Measurements from ENCODE around the gene SLC6A4. TPM values are rescaled to one million over a fixed set of nuclear protein-coding genes. Genes with fewer than 3 reads are reported as not detected.
"Not testable (repeated sequence)": the region's sequence is repeated elsewhere in the genome, so short reads cannot be mapped to it uniquely, and the experiment has no call there.

The SLC6A4 gene
- polyA plus RNA-seq, 3 donors, result 0.06 to 0.29 TPM; not detected in 1

DNA sequence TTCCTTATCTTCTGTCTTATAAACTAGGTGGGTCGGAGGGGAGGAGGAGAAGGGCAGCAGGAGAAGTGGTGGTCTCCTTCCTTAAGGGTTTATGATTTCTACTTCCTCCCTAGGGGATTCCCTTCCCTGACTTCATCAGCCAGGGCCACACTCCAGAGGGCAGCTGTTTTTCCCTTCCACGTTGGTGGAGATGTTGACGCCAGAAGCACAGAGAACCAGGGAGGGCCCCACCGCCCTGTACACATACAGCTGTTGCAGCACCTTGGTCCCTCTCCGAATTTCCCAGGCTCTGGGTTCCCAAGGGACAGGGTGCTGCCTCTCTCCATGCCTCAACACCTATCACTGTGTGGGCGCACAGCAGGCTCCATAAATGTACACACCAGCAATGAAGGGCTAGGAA lies 5.6 kb upstream of the SLC6A4 start:
- 79 to 81% (median 80%) methylated on average over 6 of the region's 6 CpGs for WGBS, 3 donors
- H3K27ac ChIP-seq (ENCODE audit: low read depth, low read length), result no peak overlapping the region

DNA sequence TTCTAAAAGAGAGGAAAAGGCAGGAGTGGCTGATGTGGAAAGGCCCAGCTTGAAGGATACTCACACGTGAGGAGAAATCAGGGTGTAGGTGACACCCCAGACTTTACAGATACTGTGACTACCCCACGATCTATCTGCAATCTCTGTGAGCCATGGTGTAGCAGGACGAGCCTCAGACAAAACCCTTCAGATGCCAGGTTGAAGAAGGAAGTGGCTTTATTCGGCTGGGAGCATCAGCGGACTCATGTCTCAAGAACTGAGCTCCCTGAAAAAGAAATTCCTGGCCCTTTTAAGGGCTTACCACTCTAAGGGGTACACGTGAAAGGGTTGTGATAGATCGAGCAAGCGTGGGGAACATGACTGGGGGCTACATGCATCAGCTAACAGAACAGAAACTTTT lies 4.7 kb upstream of the SLC6A4 start:
- WGBS, 3 donors, result 88 to 95% (median 94%) methylated on average over 8 of the region's 8 CpGs
- no peak overlapping the region for H3K27ac ChIP-seq (ENCODE audit: low read depth, low read length)

DNA sequence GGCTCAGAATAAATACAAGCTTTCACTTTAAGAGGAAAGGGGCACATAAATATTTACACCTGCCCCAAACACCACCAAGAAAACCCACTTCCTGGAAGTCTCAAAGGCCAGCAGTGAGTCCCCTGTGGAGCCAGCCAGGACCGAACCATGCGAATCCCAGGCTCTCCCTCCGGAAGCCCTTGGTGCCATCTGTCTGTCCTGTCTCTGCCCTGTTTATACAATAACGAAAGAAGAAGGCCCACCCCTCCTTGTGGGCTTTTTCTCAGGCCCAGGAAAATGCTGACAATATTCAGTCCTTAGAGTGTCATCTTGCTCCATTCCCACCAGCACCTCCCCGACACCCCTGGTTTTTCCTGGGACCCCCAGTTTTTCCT lies 3.6 kb upstream of the SLC6A4 start:
- no peak overlapping the region for H3K27ac ChIP-seq (ENCODE audit: low read depth, low read length)
- 77 to 88% (median 88%) methylated on average over 5 of the region's 5 CpGs for whole genome bisulfite sequencing, 3 donors

DNA sequence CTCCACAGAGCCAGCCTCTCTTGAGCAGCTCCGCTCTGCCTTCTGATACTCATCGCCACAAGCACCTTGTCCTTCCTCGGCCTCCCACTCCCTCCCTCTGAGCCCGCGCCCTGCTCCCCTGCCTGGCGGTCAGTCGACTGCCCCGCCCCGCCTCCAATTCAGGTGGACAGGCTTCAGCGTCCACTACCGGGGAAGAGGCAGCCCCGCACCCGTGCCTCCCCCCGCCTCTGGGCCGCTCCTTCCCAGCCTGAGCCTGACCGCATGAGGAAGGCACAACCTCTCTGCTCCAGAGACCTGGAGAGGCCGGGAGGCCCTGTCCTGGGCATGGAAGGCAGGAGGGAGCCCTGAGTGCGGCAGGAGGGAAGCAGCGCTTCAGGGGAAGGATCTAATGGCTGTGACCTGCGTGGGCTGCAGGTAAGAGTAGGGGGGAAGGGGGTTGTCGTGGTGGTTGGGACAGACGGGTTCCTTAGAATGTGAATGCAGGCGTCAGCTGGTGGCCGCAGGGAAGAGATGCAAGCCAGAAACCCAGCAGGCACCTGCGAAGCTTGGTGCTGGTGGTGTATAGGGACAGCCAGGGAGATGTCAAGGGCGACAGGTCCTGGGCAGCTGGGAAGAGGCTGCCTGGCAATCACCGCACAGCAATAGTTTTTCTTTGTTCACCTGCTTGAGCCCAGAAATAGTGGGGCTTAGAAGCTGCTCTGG lies 3.0 kb upstream of the SLC6A4 start:
- 44 to 53% (median 52%) methylated on average over 24 to 27 of the region's 27 CpGs for WGBS, 3 donors
- no peak overlapping the region for H3K27ac ChIP-seq (ENCODE audit: low read depth, low read length)

DNA sequence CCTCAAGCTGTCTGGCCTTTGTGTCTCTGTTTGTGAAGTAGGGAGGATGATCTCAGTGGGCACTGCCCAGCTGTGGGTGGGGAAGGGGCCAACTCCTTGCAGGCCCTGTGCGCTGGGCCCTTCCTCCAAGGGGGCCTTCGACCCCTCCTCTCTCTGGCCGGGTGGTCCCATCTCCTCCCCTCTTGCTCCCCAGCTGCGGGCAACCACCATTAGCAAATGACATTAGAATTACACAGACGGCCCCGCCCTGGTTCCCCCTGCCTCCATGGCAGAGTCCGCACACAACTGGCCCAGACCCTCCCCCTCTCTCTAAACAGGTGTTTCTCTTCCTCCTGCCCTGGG lies 2.5 kb upstream of the SLC6A4 start:
- 36 to 46% (median 45%) methylated on average over 7 of the region's 7 CpGs for WGBS, 3 donors

DNA sequence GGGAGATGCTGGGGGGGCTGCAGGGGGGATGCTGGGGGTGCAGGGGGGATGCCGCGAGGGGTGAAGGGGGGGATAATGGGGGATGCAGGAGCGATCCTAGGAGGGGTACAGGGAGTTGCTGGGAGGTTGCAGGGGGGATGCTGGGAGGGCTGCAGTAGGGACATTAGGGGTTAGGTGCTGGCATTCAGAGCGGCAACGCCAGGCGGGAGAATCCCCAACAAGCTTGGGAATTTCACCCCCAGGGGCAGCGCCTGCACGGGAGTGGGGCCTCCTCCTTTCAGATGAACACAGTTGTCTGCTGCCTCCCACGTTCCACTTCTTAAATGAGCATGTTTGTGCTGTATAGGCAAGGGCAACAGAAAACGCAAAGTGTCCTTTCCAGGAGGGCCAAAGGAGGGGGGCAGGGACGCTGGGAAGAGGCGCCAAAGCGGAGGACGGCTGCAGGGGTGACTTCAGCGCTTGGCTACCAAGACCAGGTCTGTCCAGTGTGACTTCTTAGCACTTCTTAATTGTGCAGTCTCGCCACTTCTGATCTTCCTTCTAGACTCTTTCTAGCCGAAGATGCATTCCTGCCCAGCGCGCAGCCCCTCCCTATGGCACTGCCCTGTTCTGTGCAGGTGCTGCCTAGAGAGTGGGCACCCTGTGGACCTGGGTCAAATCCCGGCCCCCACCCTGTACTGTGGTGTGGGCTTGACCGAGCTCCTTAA lies 2.0 kb upstream of the SLC6A4 start:
- H3K27ac ChIP-seq (ENCODE audit: low read depth, low read length), result no peak overlapping the region
- WGBS, 3 donors, result 22 to 34% (median 24%) methylated on average over 21 of the region's 21 CpGs

More for the DNA sequence above, 2.5 kb upstream of the SLC6A4 start:
- H3K27ac ChIP-seq (ENCODE audit: low read depth, low read length), result no peak overlapping the region

DNA sequence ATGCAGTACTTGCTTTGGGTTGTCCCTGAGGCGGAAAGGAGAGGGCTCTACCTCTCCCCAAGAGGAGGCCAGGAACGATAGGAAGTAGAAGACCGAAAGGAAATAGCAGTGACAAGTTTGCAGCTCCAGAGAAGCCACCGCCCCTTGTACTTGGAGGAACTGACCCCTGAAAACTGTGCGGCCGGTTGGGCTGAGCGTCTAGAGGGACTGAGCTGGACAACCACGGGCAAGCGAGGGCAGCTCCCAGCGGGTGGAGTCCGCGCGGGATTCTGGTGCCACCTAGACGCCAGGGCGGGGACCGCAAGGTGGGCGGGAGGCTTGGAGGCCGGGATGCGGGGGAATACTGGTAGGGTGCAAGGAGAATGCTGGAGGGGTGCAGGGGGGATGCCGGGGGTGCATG lies 1.3 kb upstream of the SLC6A4 start:
- H3K27ac ChIP-seq (ENCODE audit: low read depth, low read length), result no peak overlapping the region
- WGBS, 3 donors, result 4 to 11% (median 4%) methylated on average over 20 of the region's 20 CpGs

DNA sequence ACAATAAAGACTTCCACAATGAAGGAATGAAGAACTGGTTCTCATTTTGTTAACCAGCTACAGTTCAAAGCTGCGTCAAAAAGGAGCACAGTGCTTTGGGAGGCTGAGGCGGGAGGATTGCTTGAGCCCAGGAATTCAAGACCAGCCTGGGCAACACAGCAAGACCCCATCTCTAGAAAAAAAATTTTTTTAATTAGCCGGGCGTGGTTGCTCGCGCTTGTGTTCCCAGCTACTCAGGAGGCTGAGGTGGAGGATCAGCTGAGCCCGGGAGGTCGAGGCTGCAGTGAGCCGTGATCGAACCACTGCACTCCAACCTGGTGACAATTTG lies 764 bp upstream of the SLC6A4 start:
- 57 to 64% (median 58%) methylated on average over 10 of the region's 10 CpGs for WGBS, 3 donors
- H3K27ac ChIP-seq (ENCODE audit: low read depth, low read length), result no peak overlapping the region

DNA sequence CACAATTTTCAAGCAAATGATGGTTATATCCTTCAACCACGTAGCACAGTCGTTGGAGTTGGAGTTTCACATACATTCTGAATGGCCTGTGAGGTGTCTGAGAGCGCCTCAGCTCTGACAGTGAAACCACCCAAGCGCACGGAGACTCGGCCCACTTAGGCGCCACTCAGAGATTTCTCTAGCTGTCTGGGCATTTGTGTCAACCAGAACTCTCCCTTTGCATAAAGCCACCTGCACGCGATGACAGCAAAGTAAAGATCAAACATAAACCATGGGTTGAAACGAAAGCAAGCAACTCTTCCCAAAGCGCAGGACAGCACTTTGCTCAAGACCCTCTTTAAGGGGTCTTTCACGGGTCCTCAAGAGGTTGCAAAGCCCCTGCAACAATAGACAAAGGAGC lies 533 bp downstream of the SLC6A4 start:
- WGBS, 3 donors, result 39 to 46% (median 40%) methylated on average over 12 of the region's 12 CpGs
- no peak overlapping the region for H3K27ac ChIP-seq (ENCODE audit: low read depth, low read length)

DNA sequence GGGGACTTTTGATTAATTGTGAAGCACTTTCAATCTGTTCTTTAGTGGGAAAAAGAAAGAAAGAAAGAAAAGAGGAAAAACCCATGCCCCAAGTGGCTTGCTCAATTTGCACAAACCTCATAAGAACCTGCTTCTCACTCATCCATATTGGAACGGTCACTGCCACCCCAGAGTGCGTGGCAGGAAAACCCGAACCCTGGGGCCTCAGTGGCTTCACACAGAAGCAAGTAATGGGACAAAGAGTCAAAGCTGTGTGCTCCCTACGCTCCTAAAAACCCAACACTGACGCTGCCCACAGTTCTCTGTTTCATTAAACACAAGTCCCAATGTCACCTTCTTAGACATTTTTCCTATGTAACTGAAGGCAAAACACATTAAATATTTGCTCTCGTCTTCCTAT lies 1.2 kb downstream of the SLC6A4 start:
- WGBS, 3 donors, result 80 to 87% (median 81%) methylated on average over 6 of the region's 6 CpGs
- H3K27ac ChIP-seq (ENCODE audit: low read depth, low read length), result no peak overlapping the region

DNA sequence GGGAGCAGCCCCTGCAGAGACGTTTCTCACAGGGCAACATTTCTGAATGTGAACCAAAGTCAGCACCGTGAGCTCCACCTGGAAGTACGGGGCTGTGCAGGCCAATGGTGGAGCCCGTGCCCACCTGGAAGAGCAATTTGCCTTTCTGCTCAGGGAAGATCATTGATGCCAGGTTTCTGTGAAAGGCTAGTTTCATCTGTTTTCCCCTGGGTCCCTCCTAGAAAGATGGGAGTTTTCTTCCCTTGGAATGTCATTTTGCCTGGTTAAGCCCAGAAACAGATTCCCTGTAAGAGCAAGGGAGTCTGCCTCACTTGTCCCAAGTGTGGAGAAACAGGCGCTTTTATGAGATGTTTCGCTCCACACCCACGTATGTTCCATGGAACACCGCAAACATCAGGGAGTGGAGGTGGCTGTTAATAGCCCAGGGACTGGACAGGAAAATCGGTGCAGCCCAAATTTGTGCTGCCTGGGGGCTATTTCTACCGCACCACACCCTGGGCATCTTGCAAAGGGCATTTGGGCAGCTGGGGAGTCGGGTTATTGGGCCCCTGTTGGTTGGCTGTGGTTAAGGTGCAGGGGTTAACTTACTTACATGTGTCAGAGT lies 2.6 kb downstream of the SLC6A4 start:
- 58 to 84% (median 77%) methylated on average over 11 of the region's 11 CpGs for WGBS, 3 donors
- H3K27ac ChIP-seq (ENCODE audit: low read depth, low read length), result no peak overlapping the region

DNA sequence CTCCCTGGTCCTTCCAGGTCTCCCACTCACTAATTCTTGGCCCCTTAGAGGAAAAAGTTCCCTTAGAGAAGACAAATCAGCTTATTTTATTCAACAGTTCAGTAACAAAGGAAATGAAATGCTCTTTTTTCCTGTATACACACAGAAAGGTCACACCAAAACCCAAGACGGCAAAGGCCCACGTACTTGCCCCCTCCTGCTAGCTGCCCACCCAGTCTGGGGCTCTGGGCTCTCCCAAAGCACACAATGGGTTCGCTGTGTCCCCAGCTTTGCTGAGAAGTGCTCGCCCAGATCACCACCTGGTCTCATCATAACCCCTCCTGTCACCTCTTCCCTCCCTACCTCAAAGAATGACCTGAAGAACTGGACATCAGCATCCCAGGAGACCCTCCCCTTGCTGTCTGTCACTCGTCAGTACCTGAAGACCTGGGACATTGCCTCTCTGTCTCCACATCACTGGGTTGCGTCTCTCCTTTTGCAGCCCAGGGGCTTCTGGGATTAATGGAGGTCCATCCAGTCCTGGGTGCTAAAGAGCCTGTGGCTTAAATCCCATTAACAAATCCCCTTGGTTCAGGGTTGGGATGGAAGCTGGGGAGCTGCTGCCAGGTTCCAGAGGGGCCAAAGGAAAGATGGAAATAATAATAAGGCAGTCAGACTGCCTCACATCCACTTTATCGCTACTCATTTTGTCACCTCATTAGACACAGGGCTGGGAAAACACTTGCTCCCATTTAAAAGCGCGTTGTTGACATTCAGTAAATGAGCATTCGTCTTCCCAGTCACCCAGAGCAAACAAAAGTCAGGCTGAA lies 3.3 kb downstream of the SLC6A4 start:
- WGBS, 3 donors, result 55 to 82% (median 82%) methylated on average over 10 of the region's 10 CpGs
- no peak overlapping the region for H3K27ac ChIP-seq (ENCODE audit: low read depth, low read length)

DNA sequence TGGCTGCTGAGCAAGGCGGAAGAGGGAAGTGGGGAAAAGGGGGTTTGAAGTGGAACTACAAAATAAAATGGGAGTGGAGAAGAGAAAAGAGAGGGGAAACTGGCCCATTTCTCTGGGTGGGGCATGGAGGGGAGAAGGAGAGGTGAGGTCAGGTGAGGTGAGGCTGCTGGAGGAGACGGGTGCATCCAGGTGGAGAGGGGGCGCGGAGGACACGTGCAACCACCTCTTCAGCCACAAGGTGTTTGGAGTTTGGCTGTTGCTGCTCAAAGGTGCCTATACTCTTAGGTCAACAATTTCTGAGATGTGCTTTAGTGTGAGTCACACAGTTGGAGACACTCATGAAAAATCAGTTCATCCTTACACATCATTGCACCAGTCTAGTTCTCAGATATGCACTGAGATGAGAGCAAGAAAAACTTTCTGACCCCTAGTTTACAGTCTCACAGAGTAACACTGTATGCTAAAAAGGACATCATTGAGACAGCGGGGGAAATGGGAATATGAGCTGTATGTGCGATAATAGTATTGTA lies 4.8 kb downstream of the SLC6A4 start:
- no peak overlapping the region for H3K27ac ChIP-seq (ENCODE audit: low read depth, low read length)
- WGBS, 3 donors, result 82 to 89% (median 86%) methylated on average over 7 of the region's 7 CpGs

DNA sequence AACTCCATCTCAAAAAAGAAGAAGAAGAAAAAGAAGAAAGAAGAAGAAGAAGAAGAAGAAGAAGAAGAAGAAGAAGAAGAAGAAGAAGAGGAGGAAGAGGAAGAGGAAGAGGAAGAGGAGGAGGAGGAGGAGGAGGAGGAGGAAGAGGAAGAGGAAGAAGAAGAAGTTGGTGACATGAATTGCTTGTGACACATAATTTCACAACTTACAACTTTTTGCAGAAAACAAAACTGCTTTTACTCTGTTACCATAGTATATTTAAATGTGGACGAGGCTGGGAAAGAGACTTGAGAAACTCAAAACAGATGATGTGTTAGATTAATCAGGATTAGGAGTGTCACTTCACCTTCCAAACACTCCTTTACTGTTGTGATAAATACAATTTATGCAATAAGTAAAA lies 5.5 kb downstream of the SLC6A4 start:
- not testable (repeated sequence) for H3K27ac ChIP-seq (ENCODE audit: low read depth, low read length)
- 45 to 84% (median 53%) methylated on average over 1 of the region's 1 CpG for WGBS, 3 donors

DNA sequence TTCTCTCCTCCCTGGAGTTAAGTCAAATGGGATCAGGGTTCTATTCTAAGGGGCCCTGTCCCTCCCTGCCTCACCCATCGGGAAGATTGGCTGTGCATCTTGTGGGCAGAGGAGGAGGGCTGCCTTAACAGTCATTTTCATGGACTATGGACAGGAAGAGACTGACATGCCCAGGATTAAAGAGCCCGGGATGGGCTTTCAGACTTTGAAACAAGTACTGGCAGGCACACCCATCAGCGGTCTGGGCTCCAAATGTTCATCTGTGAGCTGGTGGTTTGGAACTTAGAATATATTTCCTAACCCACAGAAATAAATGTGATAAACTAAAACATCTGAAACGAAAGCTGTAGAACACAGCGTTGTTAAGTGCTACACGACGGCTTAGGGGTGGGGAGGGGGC lies 6.5 kb downstream of the SLC6A4 start:
- H3K27ac ChIP-seq (ENCODE audit: low read depth, low read length), result no peak overlapping the region
- WGBS, 3 donors, result 67 to 80% (median 79%) methylated on average over 7 of the region's 7 CpGs

DNA sequence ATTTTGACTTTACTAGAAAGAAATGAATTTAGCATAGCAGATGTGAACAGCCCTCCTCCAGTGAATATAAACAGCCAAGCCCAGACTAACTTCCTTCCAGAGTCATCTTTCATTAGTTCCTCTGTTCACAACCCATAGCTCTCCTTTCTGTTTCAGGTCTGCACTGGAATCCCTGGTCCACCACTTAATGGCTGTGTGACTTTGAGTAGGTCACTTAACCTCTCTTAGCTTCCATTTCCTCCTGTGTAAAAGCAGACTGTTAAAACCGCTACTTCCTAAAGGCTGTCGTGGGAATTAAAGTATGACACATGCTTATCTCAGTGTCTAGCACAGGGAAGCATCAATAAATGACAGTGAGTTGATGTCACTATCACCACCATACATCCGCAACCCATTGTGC lies 7.5 kb downstream of the SLC6A4 start:
- WGBS, 3 donors, result 77 to 84% (median 80%) methylated on average over 3 of the region's 3 CpGs
- H3K27ac ChIP-seq (ENCODE audit: low read depth, low read length), result no peak overlapping the region

DNA sequence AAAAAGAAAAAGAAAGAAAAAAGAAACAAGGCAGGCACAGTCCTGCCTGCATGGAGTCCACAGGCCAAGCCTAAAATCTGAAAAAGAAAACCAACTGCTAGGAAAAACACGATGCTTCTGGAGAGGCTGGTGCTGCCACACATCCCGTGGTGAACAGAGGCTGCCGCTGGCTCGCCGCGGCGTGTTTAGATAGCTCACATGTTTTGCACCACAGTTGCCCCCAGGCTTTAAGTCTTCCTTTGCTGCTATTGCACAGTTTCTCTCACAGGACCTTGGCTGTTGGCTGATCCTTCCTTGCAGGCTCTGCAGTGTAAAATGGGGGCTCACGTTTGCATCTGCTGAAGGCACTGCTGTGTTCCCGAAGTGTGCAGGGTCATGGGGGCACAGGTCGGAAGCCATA lies 8.6 kb downstream of the SLC6A4 start:
- no peak overlapping the region for H3K27ac ChIP-seq (ENCODE audit: low read depth, low read length)
- WGBS, 3 donors, result 84 to 91% (median 89%) methylated on average over 10 of the region's 10 CpGs

DNA sequence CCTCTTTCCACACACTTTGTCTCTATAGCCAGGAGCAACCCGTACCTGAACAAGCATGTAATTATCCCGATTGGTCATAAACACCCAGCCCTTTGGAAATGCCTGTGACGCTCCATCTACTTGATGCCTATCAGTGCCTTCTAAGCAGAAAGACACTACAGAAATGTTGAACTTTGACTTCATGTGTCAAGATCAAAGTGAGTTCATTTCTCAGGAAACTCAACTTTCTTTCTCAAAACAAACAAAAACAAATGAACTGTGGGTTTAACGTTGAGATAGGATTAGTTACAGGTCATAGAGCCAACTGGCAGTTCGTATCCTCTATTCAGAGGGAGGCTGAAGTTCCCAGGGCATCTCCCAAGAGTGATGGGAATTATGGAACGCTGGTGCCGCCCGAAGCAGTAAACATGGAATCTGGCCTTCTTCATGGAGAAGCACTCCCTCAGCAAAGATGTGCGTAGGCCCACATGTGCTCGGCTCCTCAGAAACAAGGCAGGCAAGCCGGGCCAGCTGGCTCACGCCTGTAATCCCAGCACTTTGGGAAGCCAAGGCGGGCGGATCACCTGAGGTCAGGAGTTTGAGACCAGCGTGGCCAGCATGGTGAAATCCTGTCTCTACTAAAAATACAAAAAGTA lies 9.5 kb downstream of the SLC6A4 start:
- H3K27ac ChIP-seq (ENCODE audit: low read depth, low read length), result no peak overlapping the region
- WGBS, 3 donors, result 78 to 81% (median 80%) methylated on average over 15 of the region's 15 CpGs

DNA sequence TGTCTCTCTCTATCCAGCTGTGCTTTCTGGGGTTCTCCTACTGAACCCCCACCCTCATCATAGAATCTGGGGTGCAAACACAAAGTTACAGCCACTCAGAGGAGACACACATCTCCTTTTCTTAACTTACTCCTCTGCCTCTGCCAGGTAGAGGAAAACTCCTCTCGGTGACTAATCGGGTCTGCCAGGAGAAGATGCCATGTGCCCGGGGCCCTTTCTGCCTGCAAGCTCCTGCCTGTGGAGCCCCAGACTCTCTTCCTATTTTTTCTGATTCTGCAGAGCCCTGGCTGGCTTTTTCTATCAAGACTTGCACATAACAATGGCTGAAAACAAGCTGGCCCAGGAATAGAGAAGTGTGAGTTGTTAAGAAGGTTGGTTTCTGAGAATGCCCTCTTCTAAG lies 10.4 kb downstream of the SLC6A4 start:
- 77 to 84% (median 79%) methylated on average over 3 of the region's 3 CpGs for WGBS, 3 donors
- no peak overlapping the region for H3K27ac ChIP-seq (ENCODE audit: low read depth, low read length)
